LNCaP clone FGC (cell line): Measurements from ENCODE around the gene METTL25.

ENCODE experiments used
- DNase-seq: peaks from one replicate; pipeline ENCODE4 v3.0.0-alpha.2; 2011; ENCODE audit warnings: low read depth
- H3K4me3 ChIP-seq: 2 replicates; pipeline ENCODE4 v1.5.1; 2011; ENCODE audit warnings: mild to moderate bottlenecking, low read depth, low read length, control low read depth
- CTCF ChIP-seq: IDR thresholded peaks from 2 replicates; pipeline ENCODE4 v1.5.1; 2012; ENCODE audit warnings: mild to moderate bottlenecking; ENCODE audit not compliant: control insufficient read depth, insufficient read depth; ENCODE audit errors: extremely low read depth

The METTL25 gene

GRCh38 chr12:82400819-82401218, 42.5 kb downstream of the METTL25 start:
- no peak for TF ChIP-seq CTCF
- H3K4me3 ChIP-seq, result no peak overlapping the region
- no peak for DNase-seq

GRCh38 chr12:82406651-82407050, 48.3 kb downstream of the METTL25 start:
- no peak overlapping the region for H3K4me3 ChIP-seq
- TF ChIP-seq CTCF, result no peak
- DNase-seq, result no peak

DNA sequence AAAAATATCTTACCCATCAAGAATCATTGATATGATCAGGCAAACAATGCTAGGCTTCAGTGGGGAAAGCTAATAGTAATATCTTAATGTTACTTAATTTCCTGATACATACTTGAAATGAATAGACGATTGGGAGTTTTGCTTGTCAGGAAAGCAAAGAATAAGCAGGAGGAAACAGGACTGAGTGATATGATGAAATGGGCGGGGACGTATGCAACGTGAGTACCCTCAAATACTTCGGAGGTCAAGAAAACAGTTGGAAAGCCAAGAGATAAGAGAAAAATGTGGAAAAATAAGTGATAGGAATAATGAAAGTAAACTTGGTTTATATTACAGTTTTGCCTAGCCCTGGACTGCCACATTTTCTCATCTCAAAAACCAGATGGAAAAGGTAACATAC, 49.2 kb downstream of the METTL25 start:
- DNase-seq, result no peak
- no peak overlapping the region for H3K4me3 ChIP-seq

DNA sequence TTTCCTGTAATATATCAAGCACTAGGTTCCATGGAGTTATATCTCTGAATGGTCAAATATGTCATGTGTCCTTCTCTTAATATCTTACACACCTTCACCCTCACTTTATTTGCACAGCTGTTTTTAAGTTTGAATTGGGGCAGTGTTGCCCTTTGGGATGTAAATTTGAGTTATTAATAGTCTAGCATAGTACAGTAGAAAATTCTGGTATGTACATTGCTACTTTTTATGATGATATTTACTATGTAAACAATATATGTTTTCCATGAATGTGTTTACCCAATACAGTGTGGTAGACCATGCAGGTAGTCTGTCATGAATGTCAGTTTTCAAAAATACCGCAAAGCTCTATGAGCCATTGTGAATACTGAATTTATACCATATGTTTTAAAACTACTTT, 50.5 kb downstream of the METTL25 start:
- peak; percentile 75 for DNase-seq

More for the DNA sequence above, 49.2 kb downstream of the METTL25 start:
- TF ChIP-seq CTCF, result no peak

GRCh38 chr12:82411546-82412230, 53.4 kb downstream of the METTL25 start:
- DNase-seq, result no peak
- no peak overlapping the region for H3K4me3 ChIP-seq
- no peak for TF ChIP-seq CTCF

More for the DNA sequence above, 50.5 kb downstream of the METTL25 start:
- no peak overlapping the region for H3K4me3 ChIP-seq
- TF ChIP-seq CTCF, result no peak

- no peak for DNase-seq
- H3K4me3 ChIP-seq, result no peak overlapping the region
- no peak for TF ChIP-seq CTCF
Measured at GRCh38 chr12:82412246-82412645, 53.9 kb downstream of the METTL25 start.

DNA sequence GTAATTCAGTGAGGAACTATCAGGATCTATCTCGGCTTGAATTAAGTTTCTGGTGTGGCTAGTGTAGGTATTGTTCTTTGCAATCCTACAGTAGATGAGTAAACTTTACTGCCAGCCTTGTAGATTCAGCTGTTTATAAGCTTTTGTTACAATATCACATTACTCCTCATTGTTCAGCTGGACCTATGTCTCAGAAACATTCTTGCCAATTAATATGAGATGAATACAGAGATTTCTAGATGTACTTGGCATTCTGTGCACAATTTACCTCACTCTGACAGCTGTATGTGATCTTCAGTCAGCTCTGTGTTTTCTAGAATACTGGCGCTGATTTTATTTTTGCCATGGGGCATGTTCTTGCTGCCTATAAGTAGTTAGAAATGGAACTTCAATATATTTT, 55.7 kb downstream of the METTL25 start:
- TF ChIP-seq CTCF, result no peak
- DNase-seq, result peak; percentile 93

More for the DNA sequence above, 55.7 kb downstream of the METTL25 start:
- no peak overlapping the region for H3K4me3 ChIP-seq
